Measurements from ENCODE around the gene CCR6. TPM values are rescaled to one million over a fixed set of nuclear protein-coding genes. Genes with fewer than 3 reads are reported as not detected.

CCR6 gene
- total and polyA plus RNA-seq, 8 donors = 0.10 to 0.71 TPM; not detected in 6

- intact Hi-C loops (cut with DNase I) = no loop called here
- H3K27ac ChIP-seq = peak overlapping the region in 1 of 2 donors; percentile 91
- no peak overlapping the region for H3K4me3 ChIP-seq
- DNase-seq = no peak
- no peak for TF ChIP-seq CTCF (IDR thresholded peaks at IDR 0.05)
- ATAC-seq = peak; percentile 30
- H3K36me3 ChIP-seq = no peaks in the 10 kb centered on the region
- H3K9me3 ChIP-seq = peaks cover 0 to 12% of the 10 kb centered on the region in 2 donors
- peaks cover 0 to 6% of the 10 kb centered on the region in 2 donors for H3K27me3 ChIP-seq
- peaks cover 0 to 55% of the 10 kb centered on the region in 2 donors for H3K4me1 ChIP-seq
Measured at GRCh38 chr6:167091026-167091804, 31.7 kb upstream of the CCR6 start.

GRCh38 chr6:167091805-167092107 is 31.1 kb upstream of the CCR6 start:
- ATAC-seq (no peak), DNase-seq (no peak)
- H3K4me1 ChIP-seq = peaks cover 0 to 55% of the 10 kb centered on the region in 2 donors
- H3K27ac ChIP-seq = peak overlapping the region in 1 of 2 donors; percentile 91
- peaks cover 0 to 12% of the 10 kb centered on the region in 2 donors for H3K9me3 ChIP-seq
- H3K36me3 ChIP-seq = no peaks in the 10 kb centered on the region
- H3K4me3 ChIP-seq = no peak overlapping the region
- TF ChIP-seq CTCF (IDR thresholded peaks at IDR 0.05) = no peak
- peaks cover 0 to 6% of the 10 kb centered on the region in 2 donors for H3K27me3 ChIP-seq
- intact Hi-C loops (cut with DNase I) = no loop called here

GRCh38 chr6:167092672-167093339 is 30.1 kb upstream of the CCR6 start:
- DNase-seq (no peak), ATAC-seq (no peak)
- H3K9me3 ChIP-seq = peaks cover 0 to 2% of the 10 kb centered on the region in 2 donors
- H3K27me3 ChIP-seq = peaks cover 0 to 6% of the 10 kb centered on the region in 2 donors
- intact Hi-C loops (cut with DNase I) = no loop called here
- H3K4me3 ChIP-seq = no peak overlapping the region
- peak overlapping the region in 1 of 2 donors; percentile 91 for H3K27ac ChIP-seq
- no peaks in the 10 kb centered on the region for H3K36me3 ChIP-seq
- peaks cover 0 to 55% of the 10 kb centered on the region in 2 donors for H3K4me1 ChIP-seq
- no peak for TF ChIP-seq CTCF (IDR thresholded peaks at IDR 0.05)

GRCh38 chr6:167093406-167093921 is 29.4 kb upstream of the CCR6 start:
- no peak for TF ChIP-seq CTCF (IDR thresholded peaks at IDR 0.05)
- no peak overlapping the region for H3K4me3 ChIP-seq
- no peak for DNase-seq
- H3K36me3 ChIP-seq = no peaks in the 10 kb centered on the region
- intact Hi-C loops (cut with DNase I) = no loop called here
- H3K9me3 ChIP-seq = no peaks in the 10 kb centered on the region
- peak overlapping the region in 1 of 2 donors; percentile 91 for H3K27ac ChIP-seq
- peaks cover 0 to 6% of the 10 kb centered on the region in 2 donors for H3K27me3 ChIP-seq
- H3K4me1 ChIP-seq = peaks cover 0 to 55% of the 10 kb centered on the region in 2 donors
- ATAC-seq = no peak

DNA sequence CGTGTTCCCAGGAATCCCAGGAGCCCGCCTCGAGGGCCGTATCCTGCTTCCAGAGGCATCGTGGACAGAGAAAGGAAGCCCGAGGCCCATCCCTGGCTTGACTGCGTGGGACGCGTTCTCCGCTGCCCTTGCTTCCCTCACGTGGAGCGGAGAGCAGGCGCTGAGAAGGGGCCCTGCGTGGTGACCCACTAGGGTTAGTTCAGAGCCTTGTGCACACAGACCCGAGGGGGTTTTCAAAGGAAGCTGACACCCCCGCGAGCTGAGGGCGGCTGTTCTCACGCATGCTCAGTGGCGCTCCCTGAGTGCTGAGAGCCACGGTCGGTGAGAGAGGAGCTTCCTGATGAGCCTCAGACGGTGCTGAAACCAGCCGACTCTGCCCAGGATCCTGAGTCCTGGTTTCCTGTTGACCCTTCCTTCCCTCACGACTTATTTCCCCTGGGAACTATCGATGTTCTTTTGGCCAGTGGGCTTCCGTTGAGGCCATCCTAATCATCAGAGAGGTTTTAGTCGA is 28.9 kb upstream of the CCR6 start:
- Histone ChIP-seq H3K27ac (peak overlapping the region in 1 of 2 donors; percentile 91), H3K27me3 (peaks cover 0 to 6% of the 10 kb centered on the region in 2 donors), H3K36me3 (no peaks in the 10 kb centered on the region), H3K4me1 (peaks cover 0 to 55% of the 10 kb centered on the region in 2 donors), H3K4me3 (no peak overlapping the region), H3K9me3 (no peaks in the 10 kb centered on the region)
- TF ChIP-seq CTCF (IDR thresholded peaks at IDR 0.05) = no peak
- intact Hi-C loops (cut with DNase I) = no loop called here
- ATAC-seq (peak; percentile 33), DNase-seq (peak in 1 of 4 donors; percentile 80)

All from left lung (tissue), 10 donors.